ENCODE measurements around the gene NKX6-2. TPM values are rescaled to one million over a fixed set of nuclear protein-coding genes. Genes with fewer than 3 reads are reported as not detected.

NKX6-2 gene
- total RNA-seq, 2 donors from 2014 or later: not detected

DNA sequence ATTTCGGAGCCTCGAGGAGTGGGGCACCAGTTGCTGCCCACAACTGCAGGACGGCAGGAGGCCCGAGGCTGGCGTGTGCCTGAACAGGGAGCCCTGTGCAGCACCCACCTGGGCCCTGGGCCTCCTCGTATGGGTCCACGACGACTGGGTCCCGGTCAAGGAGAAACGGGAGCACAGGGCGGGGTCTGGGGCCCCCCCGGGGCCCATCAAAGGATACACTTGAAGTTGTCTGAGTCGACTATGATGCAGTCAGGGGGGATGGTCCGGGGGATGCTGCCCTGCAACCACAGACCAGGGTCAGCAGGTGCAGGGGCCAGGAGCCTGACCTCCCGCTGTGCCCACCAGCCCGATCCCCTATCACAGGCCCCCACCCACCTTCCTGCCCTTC is 28.5 kb upstream of the NKX6-2 start:
- no peak for ATAC-seq
- DNase-seq: peak in 1 of 2 donors; percentile 18
- intact Hi-C loops (cut with DNase I, micrococcal nuclease): no loop called here

GRCh38 chr10:132813560-132814468 is 27.9 kb upstream of the NKX6-2 start:
- DNase-seq: peak in 1 of 2 donors; percentile 11
- intact Hi-C loops (cut with DNase I, micrococcal nuclease): no loop called here
- ATAC-seq: no peak

DNA sequence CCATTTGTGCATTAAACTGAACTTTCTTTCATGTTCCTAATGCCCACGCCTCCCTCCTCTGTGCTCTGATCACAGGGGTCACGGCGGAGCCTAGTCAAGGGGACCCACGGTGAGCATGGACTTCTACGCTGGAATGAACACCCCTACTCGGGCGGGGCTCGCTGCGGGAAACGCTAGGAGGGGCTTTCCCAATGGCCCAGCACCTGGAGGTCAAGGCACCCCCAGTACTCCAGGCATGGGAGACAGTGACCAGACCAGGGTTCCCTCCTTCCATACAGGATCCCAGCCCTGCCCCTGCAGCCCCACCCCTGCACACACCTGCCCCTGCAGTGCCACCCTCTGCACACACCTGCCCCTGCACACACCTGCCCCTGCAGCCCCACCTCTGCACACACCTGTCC is 27.1 kb upstream of the NKX6-2 start:
- DNase-seq (peak in 1 of 2 donors; percentile 14), ATAC-seq (no peak)
- intact Hi-C loops (cut with DNase I, micrococcal nuclease): no loop called here

DNA sequence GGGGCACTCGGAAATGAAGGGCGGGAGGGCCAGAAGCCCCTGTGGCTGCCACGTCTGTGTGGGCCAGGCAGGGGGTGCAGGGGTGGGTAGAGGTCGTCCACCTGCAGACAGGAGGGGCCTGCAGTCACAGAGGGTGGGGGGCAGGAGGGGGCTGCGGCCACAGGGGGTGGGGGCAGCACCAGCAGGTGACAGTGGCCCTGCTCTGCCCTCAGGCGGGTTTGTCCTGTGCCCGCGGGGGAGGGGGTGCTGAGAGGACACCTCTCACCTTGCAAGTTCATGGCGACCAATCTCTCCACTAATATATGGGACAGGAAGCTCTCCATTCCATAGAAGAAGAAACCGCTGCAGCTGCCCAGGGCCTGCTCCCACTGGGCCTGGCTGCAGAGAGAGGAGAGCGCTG is 26.6 kb upstream of the NKX6-2 start:
- ATAC-seq: no peak
- intact Hi-C loops (cut with DNase I, micrococcal nuclease): no loop called here
- no peak for DNase-seq

DNA sequence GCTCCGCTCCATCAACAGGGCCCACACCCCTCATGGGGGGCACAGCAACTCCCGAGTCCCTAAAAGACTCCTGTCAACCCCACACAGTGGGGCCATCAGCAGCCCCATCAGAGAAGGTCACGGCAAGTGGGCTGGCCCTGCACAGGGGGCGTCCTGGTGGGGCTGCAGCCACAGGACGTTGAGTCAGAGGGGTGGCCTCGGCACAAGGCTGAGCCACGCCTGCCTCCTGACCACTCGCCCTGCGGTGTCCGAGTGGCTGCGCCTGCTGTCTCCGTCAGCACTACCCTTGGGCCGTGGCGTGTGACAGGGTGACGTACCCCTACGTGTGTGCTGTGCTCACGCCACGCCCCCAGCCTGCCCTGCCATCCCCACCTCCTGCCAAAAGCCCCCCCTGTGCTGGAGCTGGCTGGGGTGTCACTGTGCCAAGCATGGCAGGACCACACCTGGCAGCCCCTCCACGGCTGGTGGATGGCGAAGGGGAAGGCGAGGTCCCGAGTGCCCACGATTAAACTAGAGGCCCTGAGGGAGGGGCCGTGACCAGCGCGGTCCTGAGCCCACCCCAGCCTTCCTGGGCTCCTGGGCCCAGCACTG is 26.0 kb upstream of the NKX6-2 start:
- ATAC-seq: no peak
- intact Hi-C loops (cut with DNase I, micrococcal nuclease): no loop called here
- DNase-seq: no peak

DNA sequence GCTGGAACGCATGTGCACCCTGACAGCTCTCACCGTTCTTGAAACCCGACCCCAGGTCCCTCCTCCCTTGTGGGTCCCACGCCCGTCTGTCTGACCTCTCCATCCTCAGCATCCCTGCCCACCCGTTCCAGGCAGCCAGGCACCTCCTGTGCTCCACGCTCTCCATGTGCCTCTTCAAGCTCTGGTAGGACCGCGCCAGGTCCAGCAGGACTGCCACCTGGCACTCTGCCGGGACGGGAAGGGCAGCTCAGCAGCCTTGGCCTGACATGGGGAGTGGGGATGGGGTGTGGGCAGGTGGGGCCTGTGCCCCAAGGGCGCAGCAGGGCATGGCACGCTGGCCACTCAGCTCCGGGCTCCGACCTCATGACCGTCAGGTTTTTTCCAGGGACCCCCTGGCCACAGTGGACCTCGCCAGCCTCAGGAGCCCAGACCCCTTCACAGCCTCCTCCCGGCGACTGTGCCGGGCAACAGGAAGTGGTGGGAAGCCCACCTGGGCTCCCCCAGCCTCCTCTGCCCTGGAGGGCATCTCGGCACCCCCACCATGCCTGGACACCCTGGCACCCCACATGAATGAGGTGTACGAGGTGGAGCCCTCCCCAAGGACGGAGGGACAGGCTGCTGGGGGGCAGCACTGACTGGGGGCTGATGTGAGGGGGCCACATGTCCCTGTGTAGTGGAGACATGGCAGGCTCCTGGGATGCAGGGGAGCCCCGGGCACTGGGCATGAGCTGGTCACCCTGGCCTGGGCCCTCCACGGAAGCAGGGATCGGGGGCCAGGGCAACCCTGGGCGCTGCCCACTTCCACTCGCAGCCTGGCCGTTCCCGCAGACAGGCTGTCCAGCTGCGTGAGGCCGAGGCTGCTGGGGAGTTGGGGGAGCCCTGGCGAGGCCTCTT is 25.1 kb upstream of the NKX6-2 start:
- intact Hi-C loops (cut with DNase I, micrococcal nuclease): no loop called here
- DNase-seq: peak in 1 of 2 donors; percentile 14
- no peak for ATAC-seq

DNA sequence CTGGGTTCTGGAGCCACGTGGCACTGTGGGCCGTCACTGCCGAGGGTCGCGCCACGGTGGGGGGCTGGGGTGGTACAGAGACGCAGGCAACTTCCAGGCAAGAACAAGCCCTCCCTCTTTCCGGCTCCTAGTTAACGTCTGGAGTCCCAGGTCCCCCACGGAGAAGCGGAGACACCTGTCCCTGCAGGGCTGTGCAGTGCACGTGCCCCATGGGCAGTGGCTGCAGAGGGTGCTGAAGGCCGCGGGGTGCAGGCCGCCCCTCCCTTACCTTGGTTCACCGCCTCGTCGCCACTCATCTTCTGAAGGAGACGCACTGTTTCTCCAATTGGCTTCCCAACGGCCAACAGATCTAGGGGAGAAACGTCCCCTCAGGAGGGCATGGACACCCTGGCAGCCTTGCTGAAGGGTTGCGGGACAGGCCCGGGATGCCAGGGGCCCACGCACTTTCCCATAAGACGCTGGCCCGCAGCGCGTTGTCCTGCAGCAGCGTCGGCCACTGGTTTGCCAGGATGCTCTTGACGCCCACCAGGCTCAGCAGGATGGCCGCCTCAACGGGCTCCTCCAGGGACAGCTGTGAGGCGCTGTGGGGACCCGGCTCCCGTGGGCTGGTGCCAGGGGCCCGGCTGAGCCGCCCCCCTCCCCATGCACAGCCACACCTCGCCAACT is 24.3 kb upstream of the NKX6-2 start:
- intact Hi-C loops (cut with DNase I, micrococcal nuclease): no loop called here
- ATAC-seq (no peak), DNase-seq (no peak)

GRCh38 chr10:132809232-132810140 is 23.5 kb upstream of the NKX6-2 start:
- intact Hi-C loops (cut with DNase I, micrococcal nuclease): no loop called here
- DNase-seq (peak in 1 of 2 donors; percentile 17), ATAC-seq (no peak)

DNA sequence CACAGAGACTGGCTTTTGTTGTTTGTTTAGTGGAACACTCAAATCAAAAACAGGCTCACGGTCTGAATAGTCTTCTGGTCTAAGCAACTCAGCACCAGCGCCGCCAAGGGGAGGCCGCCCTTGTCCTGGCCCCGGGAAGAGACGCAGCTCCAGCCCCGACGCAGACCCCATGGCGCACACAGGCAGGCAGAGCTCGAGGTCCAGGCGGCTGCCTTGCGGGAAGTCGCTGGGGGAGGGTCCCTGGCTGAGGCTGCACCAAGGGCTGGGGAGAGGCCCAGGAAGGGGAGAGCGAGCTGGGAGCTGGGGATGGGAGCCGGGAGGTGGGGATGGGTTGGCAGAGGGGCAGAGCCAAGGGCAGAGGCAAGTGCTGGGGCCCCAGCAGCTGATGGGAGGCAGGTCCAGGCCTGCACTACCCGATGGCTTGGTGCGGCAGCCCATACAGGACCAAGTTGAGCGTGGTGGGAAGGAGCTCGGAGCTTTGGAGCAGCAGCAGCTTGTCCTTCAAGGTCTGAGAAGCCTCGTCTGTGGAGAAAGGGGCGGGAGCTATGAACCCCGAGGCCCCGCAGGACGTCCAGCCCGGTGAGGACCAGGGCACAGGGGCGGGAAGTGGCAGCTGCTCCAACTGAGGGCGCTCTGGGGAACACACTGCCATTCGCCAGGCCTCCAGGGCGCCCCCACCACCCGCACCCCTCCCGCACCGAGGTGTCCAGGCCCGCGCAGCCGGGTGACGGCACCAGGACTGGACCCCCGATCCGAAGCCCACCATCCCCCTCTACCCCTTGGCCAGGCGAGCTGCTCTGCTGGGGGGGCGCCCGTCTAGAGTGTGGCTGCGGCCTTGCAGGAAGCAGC is 22.7 kb upstream of the NKX6-2 start:
- intact Hi-C loops (cut with DNase I, micrococcal nuclease): no loop called here
- ATAC-seq (no peak), DNase-seq (peak in 1 of 2 donors; percentile 19)

DNA sequence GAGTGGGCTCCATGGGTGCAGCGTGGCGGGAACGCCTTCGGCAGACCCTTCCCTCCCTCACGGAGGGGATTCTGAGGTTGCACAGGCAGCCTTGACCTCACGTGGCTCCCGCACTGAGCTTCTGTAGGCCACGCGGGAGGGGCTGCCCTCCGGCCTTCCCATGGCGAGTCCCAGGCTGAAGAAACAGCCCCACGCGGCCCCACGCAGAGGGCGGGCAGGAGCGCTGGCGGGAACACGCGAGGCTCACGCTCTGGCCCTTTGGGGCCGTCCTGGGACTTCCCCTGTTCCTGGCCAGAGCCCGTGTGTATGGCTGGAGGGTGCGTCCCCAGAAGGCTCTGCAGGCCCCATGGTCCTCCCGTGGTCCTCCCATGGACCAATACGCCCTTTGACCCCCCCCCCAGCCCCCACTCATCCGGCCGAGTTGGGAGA is 21.7 kb upstream of the NKX6-2 start:
- intact Hi-C loops (cut with DNase I, micrococcal nuclease): no loop called here
- no peak for ATAC-seq
- DNase-seq: no peak

DNA sequence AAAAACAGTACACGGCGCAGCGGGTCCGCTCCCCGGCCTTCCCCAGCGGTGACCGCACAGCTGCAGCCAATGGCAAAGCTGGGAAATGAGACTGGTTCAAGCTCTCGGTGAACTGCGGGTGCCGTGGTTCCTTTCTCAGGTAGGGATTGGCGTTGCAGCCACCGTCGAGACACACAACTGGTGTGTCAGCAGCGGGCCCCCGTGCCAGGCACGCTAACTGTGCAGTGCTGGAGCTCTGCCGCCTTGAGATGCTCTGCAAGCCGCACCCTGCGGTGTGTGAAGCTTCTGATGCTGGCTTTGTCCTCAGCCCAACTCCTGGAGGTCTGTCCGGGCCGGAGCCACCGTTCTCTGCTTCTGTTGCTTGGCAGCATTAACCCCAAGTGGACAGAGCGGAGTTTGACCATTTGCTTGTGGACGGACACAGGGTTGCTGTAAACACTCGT is 20.6 kb upstream of the NKX6-2 start:
- intact Hi-C loops (cut with DNase I, micrococcal nuclease): no loop called here
- DNase-seq (no peak), ATAC-seq (no peak)

GRCh38 chr10:132806110-132806509 is 20.2 kb upstream of the NKX6-2 start:
- ATAC-seq (no peak), DNase-seq (no peak)
- intact Hi-C loops (cut with DNase I, micrococcal nuclease): no loop called here

DNA sequence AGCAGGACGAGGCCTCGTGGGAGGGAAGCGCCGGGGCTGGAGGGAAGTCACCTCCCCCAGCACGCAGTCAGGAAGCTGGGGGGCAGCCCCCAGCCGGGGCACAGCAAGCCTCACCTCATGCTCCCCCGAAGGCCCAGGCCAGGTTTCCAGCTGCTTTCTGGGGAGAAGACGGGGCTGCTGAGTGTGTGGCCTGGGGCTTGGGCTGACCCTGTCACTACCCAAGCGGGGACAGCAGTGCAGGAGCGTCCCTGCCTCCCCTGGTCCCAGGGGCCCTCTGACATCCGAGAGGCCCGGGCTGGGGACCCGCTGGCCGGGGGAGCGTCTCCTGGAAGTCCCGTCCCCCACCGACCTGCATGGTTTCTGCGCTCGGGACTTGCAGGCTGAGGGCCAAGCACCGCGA is 19.7 kb upstream of the NKX6-2 start:
- ATAC-seq (no peak), DNase-seq (no peak)
- intact Hi-C loops (cut with DNase I, micrococcal nuclease): no loop called here

- no peak for DNase-seq
- intact Hi-C loops (cut with DNase I, micrococcal nuclease): no loop called here
- no peak for ATAC-seq
Measured at GRCh38 chr10:132804785-132805426, 19.0 kb upstream of the NKX6-2 start.

- no peak for DNase-seq
- ATAC-seq: no peak
Measured at GRCh38 chr10:132804287-132804686, 18.3 kb upstream of the NKX6-2 start.

GRCh38 chr10:132803416-132804210 is 17.7 kb upstream of the NKX6-2 start:
- DNase-seq: peak in 1 of 2 donors; percentile 8
- intact Hi-C loops (cut with DNase I, micrococcal nuclease): no loop called here

More at GRCh38 chr10:132804287-132804686, 18.3 kb upstream of the NKX6-2 start:
- intact Hi-C loops (cut with DNase I, micrococcal nuclease): no loop called here

More at GRCh38 chr10:132803416-132804210, 17.7 kb upstream of the NKX6-2 start:
- ATAC-seq: no peak
